GOT3 (cell line): ENCODE measurements around the gene TJP1.
"Not testable (repeated sequence)": the region's sequence is repeated elsewhere in the genome, so short reads cannot be mapped to it uniquely, and the experiment has no call there.

Source experiments
- DNase-seq: peaks from one replicate; lab custom pipeline; 2025; ENCODE audit warnings: mixed read lengths; lab: John Stamatoyannopoulos, UW

The TJP1 gene

DNA sequence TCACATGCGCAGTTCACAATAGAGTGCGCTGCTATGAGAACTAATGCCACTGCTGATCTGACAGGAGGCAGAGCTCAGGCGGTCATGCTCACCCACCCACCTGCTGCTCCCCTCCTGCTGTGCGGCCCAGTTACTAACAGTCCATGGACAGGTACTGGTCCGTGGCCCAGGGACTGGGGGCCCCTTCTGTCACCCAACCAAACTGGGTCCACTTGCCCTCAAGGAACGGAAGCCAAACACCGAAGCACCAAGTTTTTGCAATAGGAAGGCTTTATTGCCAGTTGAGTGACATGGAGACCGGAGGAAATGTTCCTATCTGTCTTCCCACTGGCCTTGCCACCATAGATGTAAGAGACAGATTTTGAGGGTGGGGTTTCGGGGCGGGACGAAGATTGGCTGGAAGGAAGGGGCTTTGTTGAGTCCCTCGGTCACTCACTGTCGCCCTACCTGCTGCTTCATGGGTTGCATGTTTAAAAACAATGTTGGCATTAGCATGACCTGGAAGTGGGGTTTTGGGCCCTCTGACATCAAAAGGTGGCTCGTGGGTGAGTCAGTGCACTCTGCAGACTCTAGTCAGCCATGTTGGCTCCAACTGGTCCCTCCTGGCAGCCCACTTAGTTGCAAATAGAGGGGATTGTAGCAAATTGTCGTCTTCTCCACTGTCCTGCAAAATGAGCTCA lies 141.0 kb downstream of the TJP1 start:
- DNase-seq: no peak

DNA sequence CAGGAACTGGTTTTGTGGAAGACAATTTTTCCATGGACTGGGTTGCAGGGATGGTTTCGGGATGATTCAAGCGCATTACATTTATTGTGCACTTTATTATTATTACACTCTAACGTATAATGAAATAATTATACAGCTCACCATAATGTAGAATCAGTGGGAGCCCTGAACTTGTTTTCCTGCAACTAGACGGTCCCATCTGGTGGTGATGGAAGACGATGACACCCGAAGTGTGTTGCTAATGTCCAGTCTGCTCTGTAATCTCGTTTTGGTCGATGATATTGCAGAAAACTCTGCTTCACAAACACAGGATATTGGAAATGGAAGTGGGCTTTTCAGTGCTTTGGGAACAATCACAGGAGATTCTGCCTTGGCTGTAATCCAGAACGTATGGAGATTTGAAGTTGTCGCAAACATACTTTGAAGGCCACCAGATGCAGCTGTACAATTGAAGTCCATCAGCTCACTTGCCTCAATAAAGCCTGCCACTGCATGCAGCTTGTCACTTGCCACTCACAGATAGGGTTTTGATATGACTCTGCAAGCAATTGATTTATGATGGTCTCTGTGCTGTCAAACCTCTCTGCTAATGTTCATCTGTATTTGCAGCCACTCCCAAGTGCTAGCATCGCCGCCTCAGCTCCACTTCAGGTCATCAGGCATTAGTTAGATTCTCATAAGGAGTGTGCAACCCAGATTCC lies 141.7 kb downstream of the TJP1 start:
- no peak for DNase-seq

DNA sequence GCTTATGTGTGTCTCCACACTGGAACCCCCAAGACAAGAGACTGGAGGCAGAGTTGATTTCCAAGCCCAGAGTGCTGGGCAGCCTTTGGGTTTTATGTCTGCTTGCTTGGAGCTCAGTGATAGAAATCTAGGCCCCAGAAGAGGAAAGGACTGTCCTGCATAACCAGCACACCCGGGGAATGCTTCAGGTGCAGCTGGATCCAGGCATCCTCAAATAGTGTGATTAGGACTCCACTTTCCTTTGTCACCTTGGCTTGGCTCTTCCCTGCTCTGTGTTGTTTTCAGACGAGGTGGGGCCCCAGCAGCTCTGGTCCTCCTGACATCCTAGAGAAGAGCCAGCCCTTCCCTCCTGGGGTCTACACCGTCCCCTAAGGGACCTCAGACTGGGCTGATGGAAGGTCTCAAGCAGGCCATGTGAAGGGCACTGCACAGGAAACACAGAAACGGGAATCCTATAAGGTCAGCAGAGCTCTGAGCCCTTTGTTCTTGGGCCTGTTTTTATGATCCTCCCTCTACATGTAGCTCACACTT lies 143.7 kb downstream of the TJP1 start:
- DNase-seq: no peak

DNA sequence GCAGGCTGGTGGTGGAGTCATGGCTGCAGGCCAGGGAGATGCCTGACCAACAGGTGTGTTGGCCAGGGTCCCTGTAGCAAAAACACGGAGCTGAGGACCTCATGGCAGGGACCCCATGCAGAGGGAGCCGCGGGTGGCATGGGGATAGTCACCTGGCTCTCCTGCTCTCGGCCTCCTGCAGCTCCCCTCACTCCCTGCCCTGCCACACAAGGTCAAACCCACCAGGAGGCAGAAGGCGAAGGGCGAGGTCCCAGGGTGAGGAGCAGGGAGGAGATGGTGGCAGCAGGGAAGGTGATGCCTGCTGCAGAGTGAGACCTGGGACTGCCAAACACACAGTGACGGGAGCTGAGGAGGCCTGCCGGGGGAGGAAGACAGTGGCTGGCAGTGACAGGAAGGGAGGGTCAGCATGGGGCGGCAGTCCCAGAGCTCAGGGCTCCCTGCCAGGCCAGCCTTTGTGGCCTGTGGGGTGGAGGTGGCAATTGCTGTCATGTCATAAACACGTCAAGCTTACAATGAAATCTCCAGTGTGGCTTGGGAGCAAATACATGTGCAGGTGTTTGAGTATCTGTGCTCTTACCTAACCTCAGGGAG lies 144.3 kb downstream of the TJP1 start:
- no peak for DNase-seq

DNA sequence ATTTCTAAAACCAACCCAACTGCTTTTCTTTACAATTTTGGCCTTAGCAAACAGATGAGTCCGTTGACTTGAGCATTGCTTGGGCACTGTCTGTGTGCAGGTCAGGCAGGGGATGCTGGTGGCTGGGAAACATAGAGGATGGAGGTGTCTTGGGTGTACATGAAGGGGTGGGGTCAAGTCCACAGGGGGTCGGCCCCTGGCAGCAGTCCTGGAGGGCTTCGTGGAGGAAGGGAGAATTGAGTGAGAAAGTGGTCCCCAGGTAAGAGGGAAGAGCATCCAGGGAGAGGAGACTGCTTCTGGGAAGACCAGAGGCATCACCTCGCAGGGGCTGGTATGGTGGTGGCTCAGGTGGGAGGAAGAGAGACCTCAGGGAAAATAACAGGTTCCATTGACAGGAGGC lies 144.8 kb downstream of the TJP1 start:
- no peak for DNase-seq

DNA sequence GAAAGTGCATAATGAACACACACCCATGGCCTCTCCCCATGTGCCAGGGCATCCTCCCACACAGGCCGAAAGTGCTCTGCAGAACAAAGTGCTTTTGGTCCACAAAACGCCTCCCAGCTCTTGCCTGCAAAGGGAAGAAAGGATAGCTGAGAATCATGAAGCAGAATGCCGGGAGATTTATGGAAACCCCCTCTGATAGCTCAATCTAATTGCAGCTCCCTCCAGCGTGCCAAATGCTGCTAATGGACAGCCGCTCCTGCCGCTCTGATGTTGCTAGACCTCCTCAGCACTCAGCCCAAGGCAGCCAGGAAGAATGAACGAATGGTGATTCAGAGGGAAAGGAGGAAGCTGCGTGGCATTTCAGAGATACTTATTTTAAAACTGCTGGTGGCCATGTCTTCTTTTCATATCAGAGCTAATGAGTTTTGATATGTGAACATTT lies 145.3 kb downstream of the TJP1 start:
- no peak for DNase-seq

DNA sequence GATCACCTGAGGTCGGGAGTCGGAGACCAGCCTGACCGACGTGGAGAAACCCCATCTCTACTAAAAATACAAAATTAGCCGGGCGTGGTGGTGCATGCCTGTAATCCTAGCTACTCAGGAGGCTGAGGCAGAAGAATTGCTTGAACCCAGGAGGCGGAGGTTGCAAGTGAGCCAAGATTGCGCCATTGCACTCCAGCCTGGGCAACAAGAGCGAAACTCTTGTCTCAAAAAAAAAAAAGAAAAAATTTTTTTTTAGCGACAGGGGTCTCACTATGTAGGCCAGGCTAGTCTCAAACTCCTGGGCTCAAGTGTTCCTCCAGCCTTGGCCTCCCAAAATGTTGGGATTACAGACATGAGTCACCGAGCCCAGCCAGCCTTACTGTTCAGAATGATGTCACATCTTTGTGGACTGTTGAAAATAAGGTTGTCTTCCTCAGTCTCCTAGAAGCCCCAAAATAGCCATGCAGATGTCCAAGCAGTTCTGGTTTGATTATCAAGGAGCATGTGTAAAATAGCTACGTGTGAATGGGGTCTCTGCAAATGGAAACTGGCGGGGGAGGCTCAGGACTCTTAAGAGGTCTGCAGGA lies 145.8 kb downstream of the TJP1 start:
- DNase-seq: not testable (repeated sequence)

DNA sequence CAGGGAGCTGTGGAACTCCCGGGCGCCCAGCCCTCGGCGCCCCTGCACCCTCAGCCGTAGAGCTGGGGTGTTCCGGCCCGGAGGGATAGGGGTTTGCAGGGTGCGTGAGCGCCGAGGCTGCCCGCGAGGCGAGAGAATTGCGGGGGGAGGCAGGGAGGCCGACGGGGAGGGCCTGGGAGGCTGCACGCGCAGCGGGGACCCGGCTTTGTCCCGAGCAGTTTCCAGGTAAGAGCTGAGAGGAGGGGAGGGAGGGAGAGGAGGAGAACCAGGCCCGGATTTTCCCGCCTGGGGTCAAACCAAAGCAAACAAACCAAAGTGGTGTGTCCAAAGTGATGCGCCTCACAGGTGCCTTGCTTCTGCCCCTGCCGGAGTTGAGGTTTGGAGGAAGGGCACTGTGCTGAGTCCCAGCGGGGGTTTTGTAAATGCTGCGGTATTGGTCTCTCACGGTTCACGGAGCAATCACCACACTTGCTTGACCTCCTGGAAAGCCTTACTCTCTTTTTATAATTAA lies 146.4 kb downstream of the TJP1 start:
- no peak for DNase-seq

DNA sequence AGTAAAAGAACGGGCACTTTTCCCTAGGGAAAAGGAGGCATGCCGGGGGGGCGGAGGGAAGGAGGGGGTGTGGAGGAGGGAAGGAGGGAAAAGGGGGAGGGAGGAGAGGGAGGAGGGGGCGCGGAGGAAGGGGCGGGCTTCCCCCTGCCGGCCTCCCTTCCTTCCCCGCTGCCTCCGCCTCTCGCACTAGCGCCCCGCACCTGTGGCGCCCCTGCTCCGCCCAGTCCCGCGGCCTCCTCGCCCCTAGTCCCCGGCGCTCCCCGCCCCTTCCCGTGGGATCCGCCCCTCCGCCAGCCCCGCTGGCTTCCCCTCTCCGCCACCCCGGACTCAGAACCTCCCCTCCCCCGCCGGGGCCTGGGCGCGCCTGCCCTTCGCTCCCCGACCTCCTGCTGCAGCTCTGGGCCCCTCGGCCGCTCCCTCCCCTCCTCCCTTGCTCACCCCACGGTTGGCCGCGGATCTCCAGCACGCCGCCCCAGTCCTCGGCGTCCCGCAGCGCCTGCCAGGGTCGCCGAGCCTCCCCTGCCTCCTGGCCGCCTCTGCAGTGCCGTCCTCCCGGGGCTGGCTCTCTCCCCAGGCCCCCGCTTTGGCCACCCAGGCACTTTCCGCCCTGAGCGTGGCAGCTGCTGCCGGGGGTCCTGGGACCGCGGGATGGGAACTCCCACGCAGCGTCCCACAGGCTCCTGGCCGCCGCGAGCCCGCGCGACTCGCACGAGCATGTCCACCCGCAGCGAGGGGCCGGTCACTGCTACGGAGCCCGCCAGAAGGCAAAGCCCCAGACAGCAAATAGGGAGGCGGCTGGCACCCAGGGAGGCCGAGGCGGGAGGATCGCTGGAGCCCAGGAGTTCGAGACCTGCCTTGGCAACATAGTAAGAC lies 147.4 kb downstream of the TJP1 start:
- DNase-seq: no peak

DNA sequence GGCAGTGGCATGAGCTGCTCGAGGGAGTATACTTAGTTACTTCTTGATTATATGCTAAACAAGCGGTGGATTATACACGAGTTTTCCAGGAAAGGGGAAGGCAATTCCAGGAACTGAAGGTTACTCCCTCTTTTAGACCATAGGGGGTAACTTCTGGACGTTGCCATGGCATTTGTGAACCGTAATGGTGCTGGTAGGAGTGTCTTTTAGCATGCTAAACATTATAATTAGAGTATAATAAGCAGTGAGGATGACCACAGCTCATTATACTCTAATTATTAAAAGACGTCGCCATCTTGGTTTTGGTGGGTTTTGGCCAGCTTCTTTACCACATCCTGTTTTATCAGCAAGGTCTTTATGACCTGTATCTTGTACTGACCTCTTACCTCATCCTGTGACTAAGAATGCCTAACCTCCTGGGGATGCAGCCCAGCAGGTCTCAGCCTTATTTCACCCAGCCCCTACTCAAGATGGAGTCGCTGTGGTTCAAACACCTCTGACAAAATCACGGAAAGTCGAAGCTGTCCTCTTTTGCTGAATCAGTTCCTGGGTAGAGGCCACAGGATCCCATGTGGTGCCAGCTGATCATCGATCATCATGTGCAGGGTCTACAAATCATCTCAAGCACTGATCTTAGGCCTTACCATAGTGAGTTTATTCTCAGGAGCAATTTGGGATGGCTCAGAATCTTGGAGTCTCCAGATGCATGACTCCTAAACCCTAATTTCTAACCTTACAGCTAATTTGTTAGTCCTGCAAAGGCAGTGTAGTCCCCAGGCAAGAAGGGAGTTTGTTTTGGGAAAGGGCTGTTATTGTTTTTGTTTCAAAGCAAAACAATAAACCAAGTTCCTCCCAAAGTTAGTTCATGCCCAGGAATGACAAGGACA lies 149.1 kb downstream of the TJP1 start:
- no peak for DNase-seq

DNA sequence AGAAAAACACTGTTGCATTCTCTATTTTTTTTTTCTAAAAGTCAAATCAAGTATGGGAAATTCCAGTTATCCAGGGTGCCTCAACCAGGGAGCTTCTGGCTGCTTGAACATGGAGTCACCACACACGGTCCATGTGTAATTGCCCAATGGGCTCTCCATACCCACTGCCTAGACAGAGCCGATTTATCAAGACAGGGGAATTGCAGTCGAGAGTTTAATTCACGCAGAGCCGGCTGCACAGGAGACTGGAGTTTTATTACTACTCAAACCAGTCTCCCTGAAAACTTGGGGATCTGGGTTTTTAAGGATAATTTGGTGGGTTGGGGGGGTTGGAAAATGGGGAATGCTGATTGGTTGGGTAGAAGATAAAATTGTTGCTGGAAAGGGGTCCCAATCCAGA lies 149.8 kb downstream of the TJP1 start:
- DNase-seq: no peak

DNA sequence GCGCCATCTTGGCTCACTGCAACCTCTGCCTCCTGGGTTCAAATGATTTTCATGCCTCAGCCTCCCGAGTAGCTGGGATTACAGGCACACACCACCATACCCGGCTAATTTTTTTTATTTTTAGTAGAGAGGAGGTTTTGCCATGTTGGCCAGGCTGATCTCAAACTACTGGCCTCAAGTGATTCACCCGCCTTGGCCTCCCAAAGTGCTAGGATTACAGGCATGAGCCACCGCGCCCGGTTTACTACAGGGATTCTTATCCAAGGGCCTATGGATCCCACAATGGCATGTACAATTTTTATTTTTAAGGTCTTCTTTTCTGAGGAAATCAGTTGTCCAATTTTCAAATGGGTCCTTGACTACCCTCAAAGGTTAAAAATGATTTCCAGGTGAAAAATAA lies 150.2 kb downstream of the TJP1 start:
- not testable (repeated sequence) for DNase-seq

DNA sequence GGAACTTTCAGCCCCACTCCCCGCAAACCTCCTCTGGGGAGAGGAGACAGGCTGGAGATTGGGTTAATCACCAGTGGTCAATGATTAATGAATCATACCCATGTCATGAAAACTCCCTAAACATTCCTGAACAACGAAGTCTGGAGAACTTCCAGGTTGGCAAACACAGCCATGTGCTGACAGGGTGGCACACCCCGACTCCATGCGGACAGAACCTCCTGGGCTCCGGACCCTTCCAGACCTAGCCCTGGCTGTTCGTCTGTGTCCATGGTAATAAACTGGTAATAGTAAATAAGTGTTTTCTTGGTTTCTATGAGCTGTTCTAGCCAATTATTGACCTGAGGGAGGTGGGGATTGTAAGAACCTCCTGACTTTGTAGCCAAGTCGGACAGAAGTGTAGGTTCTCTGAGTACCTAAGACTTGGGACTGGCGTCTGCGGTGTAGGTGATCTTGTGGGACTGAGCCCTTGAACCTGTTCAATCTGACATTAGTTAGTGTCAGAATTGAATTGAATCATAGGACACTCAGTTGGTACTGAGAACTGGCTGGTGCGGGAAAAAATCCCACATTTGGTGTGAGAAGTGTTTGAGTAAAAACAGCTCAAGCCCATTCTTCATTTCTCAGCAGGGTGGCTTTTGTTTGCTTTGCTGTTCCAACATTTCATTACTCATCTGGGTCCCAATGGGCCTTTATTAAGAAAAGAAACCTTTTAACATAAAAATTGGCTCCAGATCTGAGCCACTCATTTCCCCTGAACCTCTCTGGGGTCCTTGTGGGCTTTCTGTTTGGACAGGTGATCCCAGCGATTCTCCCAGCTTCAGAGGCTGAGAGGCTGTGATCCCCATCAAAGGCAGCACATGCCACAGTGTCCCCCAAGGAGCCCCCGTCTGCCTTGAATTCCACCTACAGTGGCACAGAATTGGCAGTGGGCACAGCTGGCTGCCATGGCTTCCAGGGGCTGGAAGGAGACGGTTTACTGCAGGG lies 151.0 kb downstream of the TJP1 start:
- DNase-seq: peak; percentile 29

DNA sequence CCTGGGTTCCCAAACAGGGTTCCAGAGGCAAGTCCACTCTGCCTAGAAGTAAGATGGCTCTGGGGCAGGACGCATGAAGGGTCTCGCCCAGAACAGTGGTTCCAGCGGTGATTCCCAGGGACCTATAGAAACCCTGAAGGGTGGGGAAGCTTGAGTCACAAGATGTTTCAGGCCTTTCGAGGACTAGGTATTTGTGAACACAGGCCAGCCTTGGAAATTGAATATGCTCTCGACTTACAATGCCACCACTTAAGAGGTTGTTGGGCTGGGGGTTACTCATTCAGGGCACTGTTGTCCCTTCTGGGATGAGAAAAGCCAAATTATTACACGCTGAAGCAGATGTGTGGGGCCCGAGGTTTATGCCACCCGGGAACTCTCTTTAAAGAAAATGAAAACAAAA lies 152.0 kb downstream of the TJP1 start:
- no peak for DNase-seq

DNA sequence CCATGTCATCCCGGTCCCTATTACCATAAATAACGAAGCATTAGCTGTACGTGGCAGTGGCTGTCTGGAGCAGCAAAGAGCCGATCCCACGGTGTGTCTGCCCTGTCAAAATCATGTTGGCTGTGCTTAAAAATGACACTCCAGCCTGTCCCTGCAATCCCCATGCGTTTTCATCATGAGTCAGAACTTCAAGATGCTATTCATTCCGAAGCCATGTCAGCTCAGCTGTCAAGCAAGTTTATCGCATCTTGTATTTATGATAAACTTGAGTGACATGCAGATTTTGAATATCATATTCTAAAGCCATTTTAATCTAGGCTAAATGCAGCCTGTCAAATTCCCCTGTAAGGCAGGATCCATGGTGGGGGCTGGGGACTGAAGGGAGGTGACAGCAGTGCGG lies 152.4 kb downstream of the TJP1 start:
- DNase-seq: no peak

DNA sequence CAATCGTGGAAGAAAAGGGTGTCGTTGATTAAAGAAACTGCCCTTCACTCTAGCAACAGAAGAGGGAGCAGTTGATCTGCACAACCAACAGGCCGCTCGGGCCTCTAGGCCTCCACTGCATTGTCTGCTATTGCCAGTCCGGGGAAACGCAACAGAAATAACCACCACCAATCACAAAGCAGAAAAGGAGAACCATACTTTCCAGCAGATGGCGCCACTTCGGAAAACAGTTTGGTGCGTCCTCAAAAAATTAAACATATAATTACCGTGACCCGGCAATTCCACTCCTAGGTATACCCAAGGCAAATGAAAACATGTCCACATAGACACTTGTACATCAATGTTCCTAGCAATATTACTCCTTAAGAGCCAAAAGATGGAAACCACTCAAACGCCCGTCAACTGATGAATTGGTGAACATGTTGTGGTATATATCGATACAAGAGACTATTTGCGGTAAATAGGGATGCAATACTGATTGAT lies 154.1 kb downstream of the TJP1 start:
- DNase-seq: no peak

DNA sequence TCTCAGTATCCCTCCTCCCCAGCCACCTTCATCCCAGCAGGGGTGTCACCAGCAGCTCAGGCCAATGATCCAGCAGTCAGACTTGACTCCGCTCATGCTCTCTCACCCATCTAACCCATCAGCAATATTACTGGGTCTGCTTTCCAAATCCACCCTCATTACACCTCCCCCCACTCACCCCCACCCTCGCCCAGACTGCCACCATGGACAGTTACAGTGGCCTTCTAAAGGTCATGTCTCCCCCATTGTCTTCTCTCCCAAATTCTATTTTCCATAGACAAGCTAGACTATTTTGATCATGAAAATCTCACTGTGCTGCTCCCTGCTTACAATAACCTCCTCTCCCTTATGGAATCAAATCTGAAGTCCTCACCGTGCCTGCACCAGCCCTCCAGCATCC lies 156.0 kb downstream of the TJP1 start:
- no peak for DNase-seq

DNA sequence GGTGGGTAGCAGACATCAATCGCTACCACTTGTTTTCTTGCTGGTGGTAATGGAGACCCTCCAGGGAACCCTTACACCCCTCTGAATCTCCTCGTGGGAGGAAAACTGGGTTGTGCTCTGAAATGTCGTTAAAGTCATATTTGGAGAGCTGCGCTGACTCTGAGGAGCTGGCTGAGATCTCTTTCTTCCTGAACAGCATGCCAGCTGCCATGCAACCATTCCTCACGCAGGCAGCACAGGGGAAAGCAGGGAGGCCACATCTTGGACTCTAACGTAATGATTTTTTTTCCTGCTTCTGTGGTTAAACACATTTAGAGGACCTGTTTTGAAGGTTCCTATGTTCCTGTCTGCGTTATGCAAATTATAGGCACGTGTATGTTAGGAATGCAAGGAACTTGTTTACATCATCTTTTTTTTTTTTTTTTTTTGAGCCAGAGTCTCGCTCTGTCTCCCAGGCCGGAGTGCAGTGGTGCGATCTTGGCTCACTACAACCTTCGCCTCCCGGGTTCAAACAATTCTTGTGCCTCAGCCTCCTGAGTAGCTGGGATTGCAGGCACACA lies 156.7 kb downstream of the TJP1 start:
- no peak for DNase-seq

DNA sequence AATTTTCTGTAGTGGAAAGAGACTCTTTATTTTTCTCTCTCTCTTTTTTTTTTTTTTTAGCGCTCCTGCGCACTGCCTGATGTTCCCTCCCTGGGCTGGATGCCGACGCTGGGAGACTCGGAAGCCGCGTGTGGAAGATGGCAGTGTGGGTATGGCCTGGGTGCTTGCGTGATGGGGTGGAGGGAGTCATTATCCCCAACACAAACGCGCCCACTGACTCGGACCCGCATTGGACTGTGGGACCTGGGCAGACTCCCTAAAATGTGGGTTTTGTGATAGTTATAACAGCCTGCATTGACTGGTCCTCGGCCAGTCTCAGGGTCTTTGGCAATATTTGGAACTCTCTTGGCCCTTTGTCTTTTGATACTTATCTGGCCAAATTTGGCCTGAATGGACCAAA lies 157.9 kb downstream of the TJP1 start:
- DNase-seq: no peak
